HG03342 (cell line): Measurements from ENCODE around the gene NTRK2.

Experiments
- ATAC-seq: cut with Tn5 transposase; IDR thresholded peaks from one replicate; pipeline ENCODE4 v1.9.1; 2021; ENCODE audit warnings: mild to moderate bottlenecking, moderate library complexity; ENCODE audit not compliant: unreplicated experiment

Gene NTRK2

DNA sequence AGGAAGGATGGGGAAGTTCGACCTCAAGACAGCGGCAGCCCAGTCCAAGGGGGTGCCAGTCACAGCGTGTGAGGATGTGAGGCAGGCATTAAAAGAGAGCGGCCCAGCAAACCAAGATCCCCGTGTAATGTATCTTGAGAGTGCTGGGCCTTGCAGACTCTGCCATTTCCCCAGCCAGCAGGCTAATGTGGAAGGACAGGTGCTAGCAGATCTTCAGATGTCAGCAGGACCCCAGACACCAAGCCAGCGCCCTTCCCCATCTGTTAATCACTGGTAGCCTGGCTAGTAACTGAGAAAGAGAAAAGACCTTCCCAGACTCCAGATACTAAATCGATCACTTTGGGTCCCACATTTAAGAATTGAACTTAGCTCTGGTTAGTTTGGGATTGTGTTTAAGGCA lies 62.2 kb downstream of the NTRK2 start:
- ATAC-seq = no peak

DNA sequence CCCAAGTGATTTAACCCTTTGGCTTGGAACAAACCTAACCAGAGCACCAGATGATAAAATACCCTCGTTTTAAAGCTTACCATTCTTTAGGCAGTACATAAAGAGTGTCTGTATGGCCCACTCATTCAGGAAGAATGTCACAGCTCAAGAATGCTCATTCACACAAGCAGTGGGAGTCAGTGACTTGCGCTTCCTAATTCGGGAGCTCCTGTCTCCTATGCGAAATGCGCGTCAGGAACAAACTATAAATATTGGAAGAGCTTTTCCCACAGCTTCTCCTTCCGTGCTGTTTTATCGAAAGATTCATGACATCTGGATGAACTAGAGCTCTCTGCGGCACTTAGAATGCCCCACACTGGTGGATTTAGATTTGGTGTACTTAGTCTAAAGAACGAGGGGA lies 66.6 kb downstream of the NTRK2 start:
- no peak for ATAC-seq

DNA sequence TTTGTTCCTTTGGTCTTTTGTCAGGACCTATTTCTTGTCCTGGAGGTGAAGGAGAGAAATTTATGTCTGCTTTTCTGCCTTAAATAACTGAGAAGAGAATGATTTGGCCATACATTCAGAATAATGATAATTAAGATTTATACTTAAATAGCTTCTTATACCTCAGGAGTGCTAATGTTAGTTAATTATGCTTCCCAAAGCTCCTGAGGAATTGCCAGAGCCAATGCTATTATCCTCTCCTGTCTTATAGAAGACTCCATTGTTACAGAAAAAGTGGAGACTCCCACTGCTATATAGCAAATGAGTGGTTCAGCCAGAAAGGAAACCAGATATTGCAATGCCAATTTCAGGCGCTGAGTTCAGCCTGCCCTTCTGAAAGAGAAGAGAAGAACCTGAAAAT lies 67.0 kb downstream of the NTRK2 start:
- no peak for ATAC-seq

DNA sequence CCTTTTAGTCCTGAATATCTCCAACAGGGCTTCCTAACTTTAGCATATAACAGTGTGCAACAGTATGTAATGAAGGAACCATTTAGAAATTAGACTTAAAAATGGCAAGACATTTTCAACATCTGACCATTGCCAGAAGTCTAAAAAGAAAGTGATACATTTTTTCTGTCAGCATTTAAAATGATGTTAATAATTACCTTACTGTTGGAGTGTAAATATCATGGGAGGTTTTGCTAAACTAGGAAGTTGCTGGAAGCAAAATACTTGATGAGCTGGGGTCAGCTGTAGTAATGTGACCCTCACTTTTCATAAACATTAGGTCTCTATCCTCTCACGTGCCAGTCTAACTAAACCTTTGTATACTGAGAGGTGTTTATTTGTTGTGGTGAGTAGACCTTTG lies 68.8 kb downstream of the NTRK2 start:
- ATAC-seq = no peak

DNA sequence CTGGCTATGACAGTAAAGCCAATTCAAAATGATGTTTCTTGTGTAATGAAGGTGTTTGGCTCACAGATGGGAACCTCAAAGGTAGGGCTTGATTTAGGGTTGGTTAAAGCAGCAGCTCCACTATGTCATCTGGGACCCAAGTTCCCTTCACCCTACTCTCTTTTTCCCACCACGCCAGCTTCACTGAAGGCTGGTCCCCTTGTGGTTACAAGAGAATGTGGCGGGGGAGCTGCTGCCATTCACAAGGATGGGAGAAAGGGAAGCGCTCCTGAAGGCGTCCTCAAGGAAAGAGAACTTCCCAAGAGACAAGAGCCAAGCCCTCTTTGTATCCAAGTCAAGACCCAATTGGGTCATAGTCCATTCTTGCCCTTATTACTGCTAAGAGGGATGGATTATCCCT lies 72.7 kb downstream of the NTRK2 start:
- ATAC-seq = no peak

DNA sequence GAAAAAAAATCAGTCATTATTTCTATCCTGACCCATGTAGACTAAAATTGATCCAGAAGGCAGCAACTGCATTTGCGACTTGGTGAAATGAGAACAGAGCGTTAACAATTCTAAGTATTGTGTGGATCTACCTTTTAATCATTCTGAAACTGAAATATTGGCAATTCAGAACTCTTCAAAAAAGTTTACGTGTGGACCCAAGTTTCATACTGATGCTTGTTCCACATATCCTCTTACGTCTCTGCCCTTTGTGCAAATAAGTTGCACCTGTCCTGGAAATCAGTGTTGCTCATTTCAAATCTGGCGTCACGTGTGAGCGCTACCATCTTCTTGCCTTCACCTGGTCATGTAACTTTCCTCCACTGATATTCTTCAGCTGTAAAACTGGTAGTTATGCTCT lies 74.7 kb downstream of the NTRK2 start:
- peak; percentile 52 for ATAC-seq

DNA sequence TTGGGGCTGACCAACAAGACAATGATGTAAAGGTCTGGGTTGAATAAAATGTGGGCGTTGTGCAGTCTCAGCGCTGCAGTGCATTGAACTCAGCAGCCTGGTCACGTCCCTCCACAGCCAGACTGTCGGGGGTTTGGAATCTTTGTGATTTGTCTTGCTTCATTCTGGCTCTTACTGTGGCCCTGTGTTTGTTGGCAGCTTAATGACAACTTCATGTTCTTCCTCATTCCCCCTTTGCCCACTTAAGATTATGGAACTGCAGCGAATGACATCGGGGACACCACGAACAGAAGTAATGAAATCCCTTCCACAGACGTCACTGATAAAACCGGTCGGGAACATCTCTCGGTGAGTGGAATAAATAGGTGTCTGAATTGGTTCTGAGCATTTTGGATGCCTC lies 75.2 kb downstream of the NTRK2 start:
- ATAC-seq = no peak

DNA sequence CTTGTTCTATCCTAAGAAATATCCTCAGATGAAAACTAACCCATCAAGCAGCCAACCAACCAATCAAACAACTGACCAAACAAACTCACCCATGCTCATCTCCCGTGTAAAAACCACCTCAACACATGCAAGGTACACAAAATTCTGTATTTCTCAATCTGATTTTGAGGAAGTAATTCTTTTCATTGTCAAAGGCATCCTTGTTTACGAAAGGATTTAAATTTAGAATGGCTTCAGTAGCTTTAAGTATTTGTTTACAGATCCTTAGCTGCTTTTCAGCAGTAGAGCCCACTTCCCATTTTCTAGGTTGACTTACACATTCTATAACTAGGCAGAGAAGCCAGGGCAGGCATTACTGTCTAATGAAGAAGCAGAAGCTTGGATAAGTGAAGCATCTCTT lies 78.6 kb downstream of the NTRK2 start:
- peak; percentile 66 for ATAC-seq

DNA sequence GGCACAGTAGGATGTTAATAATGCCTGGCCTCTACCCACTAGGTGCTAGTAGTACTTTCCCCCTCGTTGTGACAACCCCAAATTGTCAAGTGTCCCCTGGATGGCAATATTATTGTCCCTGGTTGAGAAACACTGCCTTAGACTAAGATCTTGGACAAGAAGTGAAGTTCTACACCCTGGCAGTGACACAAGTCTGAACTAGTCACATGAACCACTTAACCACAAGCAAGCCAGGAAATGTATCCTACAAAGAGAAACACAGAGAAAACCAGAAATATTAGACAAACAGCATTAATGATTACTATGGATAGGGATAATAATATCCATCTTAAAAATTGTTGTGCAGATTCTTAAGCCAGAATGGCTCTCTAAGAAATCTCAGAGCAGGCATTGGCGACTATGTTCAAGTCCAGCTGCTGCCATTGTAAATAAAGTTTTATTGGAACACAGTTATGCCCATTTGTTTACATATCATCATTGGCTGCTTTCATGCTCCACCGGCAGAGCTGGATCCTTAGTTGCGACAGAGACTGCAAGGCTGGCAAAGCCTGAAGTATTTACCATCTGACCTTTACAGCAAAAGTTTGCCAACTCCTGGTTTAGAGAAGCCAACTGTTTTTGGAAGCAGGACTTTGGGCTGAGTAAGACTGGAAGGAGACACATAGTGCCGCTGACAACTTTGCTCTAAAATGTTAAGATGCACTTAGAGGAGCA lies 80.8 kb downstream of the NTRK2 start:
- no peak for ATAC-seq

DNA sequence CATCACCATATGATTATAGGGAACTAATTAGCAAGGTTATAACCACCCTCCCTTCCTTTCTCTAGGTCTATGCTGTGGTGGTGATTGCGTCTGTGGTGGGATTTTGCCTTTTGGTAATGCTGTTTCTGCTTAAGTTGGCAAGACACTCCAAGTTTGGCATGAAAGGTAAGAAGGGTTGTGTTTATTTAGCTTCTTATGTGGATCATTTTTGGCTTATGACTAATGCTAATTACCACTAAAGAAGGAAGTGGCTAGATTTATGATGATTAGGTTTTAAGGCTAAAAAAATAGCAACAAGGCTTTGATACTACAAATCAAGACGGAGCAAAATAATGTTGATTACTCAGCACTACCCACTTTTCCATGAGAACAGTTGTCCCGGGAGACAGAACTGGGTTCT lies 82.4 kb downstream of the NTRK2 start:
- ATAC-seq = no peak

DNA sequence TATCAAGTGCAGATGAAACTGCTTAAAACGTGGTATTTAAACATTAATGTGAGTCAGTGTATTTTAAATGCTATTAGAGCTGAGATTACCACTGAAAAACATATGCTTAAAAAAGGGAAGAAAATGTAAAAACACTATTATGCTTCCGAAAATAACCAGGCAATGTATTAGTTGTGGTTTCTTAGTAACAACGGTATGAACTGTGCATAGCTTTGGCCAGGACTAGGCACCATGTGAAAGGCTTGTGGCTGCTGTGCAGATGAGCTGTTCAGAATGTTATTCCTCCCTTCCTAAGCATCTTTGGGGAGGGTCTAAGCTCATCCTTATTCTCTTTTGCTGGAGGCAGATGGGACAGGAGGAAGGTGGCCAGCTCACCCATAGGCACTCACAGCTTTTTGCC lies 84.9 kb downstream of the NTRK2 start:
- ATAC-seq = no peak

DNA sequence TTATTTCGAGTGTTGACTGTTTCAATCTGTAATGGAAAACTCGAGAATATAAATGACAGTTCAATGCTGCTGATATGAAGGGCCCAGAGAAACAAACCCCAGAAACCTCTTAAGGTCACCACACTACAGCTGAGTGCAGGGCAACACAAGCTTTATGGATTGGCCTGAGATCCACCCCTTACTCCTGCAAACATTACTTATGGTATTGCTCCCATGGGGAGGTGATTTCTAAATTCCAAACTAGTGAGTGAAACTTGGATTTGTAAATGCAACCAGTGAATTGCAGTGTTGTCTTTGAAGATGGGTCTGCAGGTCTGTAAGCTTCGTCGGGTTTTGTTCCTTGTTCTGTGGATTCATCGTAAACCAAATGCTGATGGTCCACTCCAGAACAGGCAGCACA lies 85.4 kb downstream of the NTRK2 start:
- no peak for ATAC-seq

DNA sequence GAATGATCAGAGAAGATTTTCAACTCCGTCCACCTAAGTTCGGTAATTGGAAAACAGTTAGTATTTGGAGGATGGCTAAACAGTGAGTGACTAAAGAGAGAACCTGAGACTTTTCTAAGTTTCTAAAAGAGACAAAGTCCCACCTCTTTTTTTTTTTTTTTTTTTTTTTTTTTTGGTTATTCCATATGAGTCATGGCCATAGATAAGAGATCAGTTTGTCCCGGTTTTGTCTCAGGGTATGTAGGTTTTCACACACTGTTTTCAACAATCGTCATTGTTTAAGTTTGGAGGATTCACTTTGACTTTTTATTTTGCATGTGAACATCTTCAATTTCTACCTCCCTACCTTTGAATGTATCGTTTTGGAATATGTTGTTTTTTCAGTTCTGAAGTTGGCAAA lies 85.9 kb downstream of the NTRK2 start:
- ATAC-seq = no peak

DNA sequence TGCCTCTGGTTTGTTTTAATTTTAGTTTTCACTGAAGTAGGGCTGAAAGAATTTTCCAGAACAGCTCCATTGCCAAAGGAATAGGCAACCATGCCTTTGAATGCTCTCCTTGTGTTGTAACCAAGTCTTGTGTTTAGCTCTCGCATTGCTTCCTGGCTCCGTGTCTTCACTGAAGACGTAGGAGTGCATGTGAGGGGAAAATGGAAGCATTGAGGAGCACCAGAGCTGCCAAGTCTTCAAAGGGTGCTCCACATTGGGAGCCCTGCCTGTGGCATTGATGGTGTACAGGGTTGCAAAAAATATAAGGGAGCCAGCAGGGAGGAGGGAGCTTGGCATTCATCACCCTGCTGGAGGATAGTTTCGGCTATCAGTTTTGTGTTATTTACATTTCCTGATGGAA lies 86.6 kb downstream of the NTRK2 start:
- no peak for ATAC-seq

DNA sequence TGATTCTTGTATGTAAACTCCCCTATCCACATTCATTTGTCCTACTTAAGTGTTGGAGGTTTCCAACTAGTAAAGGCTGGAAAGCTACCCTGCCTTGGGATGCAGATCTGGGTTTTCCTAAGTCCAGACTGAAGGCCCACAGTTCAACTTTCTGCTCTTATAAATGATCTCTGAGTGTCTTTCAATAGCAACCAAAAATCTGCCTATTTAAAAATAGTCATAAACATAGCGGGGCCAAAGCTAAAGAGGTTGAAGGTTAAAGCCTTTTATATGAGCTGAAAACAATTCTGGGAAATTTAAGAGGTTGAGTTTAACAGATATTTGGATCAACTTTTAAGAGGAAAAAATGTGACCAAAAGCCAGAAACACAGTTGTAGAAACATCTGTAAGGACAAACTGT lies 87.2 kb downstream of the NTRK2 start:
- ATAC-seq = no peak

DNA sequence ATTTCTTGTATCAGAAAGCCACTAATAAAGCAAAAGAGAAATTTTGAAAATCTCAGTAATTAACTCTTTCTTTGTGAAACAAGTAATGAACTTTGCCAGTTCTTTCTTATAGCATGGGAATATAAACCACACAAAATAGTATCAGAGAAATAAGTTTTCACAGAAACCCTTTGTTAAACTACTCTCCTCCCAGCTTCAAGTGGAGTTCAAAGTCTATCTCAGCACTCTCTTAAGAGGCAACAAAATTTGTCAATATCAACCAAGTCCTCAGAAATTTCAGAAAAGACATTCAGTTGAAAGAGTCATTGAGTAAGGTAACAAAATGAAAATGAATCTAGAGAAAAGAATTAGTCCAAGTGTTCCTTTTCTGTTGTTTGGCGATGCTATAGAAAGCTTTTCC lies 89.3 kb downstream of the NTRK2 start:
- no peak for ATAC-seq

DNA sequence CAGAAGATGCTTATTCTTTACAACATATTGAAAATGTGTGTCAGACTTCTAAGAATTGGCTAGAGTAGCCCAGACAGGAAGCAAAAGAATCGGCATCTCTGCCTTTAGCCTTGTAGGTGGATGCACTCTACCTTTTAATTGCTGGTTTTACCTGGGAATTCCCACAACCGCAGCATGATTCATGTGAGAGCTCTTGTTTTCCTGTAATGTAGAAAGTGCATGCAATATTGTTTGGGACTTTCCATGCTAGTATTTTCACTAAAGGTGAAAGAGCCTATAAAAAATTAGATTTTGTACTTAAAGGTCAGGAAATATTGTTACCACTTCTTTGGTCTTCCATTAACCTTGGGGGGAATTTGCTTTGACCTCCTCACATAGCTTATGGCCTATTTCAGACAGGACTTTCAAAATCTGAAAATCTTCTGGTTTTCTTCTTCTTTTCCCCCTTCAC lies 89.8 kb downstream of the NTRK2 start:
- ATAC-seq = peak; percentile 60

DNA sequence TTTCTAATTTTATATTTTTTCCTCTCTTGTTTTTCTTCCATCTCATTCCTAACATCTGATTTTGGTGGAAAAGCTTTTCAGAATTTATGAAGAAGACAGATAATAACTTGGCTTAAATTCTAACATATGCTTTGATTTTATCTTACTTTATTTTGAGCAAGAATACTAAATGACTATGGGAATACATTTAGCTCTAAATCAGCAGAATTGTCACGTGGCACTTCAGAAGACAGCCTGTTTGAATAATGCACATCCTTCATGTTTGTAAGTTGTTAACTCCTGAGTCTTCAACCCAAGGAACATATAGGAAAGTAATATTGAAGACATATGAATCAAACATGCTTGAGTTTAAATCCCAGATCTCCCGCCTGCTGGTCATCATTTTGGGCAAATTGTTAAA lies 90.3 kb downstream of the NTRK2 start:
- ATAC-seq = no peak

DNA sequence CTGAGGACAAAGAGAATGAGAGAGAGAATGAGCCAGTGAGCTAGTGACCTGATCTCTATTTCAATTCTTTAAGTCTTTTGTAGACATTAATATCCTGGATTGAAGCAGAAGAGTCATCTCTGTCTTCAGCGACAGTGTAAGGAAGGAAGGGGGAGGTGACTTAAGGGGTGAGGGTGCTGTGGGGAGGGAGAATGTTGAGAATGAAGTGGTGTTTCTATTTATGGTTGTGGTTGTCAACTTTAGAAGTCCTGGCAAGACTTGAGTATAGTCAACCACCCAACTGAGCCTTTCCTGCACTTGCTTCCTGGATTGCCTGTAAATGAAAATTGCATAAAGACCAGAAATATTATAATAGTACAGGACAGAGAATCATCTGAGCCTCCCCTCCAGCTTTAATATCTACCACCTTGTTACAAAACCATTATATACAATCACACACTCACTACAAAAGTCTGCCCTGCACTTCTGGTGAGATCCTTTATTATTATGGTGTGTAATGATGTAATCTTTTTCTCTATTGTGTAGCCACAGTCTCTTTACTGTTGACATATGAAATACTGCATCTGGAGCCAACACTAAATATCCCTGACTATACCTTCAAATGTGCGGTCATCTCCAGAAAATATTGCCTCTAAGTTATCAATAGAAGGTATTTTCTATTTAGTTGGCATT lies 91.7 kb downstream of the NTRK2 start:
- ATAC-seq = no peak

DNA sequence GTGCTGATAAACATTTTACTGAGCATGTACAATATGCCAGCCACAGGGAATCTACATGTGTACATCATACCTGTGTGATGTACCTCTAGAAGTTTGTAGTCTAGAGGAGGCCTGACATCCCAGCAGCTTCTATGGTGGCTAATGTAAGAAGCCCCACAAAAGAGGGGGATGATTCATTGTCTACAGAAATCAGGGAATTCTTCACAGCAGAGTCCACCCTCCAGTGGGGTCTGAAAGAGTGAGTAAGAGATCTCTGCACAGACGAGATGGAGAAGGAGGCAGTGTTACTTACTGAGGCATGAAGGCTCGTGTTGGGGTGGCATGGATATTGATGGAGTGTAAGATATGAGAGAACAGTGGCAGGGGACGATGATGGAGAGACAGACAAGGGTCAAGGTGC lies 103.0 kb downstream of the NTRK2 start:
- no peak for ATAC-seq

DNA sequence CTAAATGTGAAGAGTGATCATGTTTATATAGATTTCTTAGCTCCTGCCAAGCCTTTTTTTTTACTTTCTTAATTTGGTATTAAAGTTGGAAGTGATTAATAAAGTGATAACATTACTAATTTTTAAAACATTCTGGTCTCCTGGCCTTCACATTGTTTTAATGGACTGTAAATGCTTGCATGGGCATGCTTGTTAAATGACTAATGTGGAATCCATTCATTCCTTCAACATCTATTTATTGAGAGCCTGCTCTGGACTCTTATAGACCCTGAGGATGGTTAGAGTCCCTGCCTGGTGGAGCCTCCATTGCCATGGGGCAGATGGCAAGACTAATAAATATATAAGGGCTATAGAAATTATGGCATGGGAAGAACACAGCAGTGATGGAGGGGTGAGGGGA lies 103.5 kb downstream of the NTRK2 start:
- ATAC-seq = no peak

DNA sequence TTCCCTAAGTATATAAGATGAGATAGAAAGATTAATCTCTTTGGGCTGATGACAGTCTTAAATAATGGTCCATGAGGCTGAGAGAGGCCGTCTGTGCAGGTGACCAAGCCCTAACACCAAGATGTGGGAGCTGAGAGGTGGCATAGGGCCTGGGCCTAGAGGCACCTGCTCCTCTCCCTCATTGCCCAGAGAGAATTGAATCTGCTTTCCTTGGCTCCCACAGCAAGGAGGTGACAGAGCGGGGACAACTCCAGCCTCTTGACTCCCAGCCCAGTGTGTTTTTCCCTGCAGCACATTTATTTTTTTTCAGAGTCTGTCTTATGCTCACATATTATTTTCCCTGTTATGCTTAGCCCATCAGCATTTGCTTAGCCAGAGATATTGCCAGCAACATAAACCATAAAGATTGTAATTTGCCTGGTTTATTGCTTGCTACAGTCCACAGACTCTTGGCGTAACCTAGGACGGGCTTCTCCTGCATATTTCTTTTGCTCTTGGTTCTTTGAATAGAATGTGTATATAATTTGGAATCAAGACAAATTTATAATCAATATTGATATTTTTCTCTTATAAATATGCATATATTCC lies 105.6 kb downstream of the NTRK2 start:
- no peak for ATAC-seq
